ENCODE results near the gene HYKK. TPM values are rescaled to one million over a fixed set of nuclear protein-coding genes. Genes with fewer than 3 reads are reported as not detected.

HYKK gene
- total RNA-seq, 1 donor from 2014 or later: 2.6 TPM

Other genes with a start within 250 kb of the HYKK start
- gene DNAJA4, start 243.0 kb upstream of the HYKK start, total RNA-seq: 4.7 and 16.4 TPM in 2 replicates
- 91.5 and 95.4 TPM in 2 replicates for gene SKIC8, start 208.0 kb upstream of the HYKK start, total RNA-seq
- not detected in 2 replicates for gene CRABP1, start 167.2 kb upstream of the HYKK start, total RNA-seq
- 21.4 and 23.5 TPM in 2 replicates for gene IREB2, start 69.4 kb upstream of the HYKK start, total RNA-seq
- 283 and 364 TPM in 2 replicates for gene PSMA4, start 32.9 kb downstream of the HYKK start, total RNA-seq
- gene CHRNA5, start 57.9 kb downstream of the HYKK start, total RNA-seq: 6.2 and 8.8 TPM in 2 replicates
- gene CHRNA3, start 113.4 kb downstream of the HYKK start, total RNA-seq: not detected in 2 replicates
- not detected in 2 replicates for gene CHRNB4, start 133.6 kb downstream of the HYKK start, total RNA-seq